OCI-LY7 (cell line): ENCODE data around the gene MLLT10. TPM values are rescaled to one million over a fixed set of nuclear protein-coding genes. Genes with fewer than 3 reads are reported as not detected.

Source experiments
- BruUV-seq: library from RNA; stranded (reverse); fragments of 400-500 nt; replicated peaks from 2 replicates; lab custom pipeline; 2021; lab: Mats Ljungman, UMichigan
- CTCF ChIA-PET: fragments of 300-600 bp; sonication (Branson Sonifier 250); formaldehyde crosslinking; loops from one replicate; lab custom pipeline; 2022; ENCODE audit warnings: antibody characterized with exemption; ENCODE audit not compliant: unreplicated experiment; lab: Charles Lee
- POLR2A ChIA-PET: fragments of 300-600 bp; sonication (Branson Sonifier 250); formaldehyde crosslinking; loops from one replicate; lab custom pipeline; 2022; ENCODE audit warnings: antibody characterized with exemption; lab: Charles Lee
- DNase-seq: peaks from one replicate; pipeline ENCODE4 v3.0.0-alpha.2; 2015; ENCODE audit warnings: low spot score
- H2AFZ ChIP-seq: fragments of 200-600 bp; sonication (generic), shearing (Covaris generic); 2 replicates; pipeline ENCODE4 v1.6.1; 2014; ENCODE audit warnings: mild to moderate bottlenecking, antibody characterized with exemption, low read length, moderate library complexity
- H3K27ac ChIP-seq: fragments of 200-600 bp; sonication (generic); 2 replicates; pipeline ENCODE4 v1.5.1; 2014; ENCODE audit warnings: mixed run types, low read depth, mild to moderate bottlenecking, moderate library complexity, low read length, inconsistent platforms; ENCODE audit not compliant: poor library complexity, severe bottlenecking
- H3K36me3 ChIP-seq: fragments of 200-600 bp; sonication (generic); 2 replicates; pipeline ENCODE4 v1.6.1; 2014; ENCODE audit warnings: mild to moderate bottlenecking, antibody characterized with exemption, low read length, moderate library complexity, mixed read lengths; ENCODE audit not compliant: insufficient read depth
- H3K4me1 ChIP-seq: fragments of 200-600 bp; sonication (generic); 2 replicates; pipeline ENCODE4 v1.5.1; 2014; ENCODE audit warnings: mild to moderate bottlenecking, low read length; ENCODE audit not compliant: insufficient read depth, poor library complexity, severe bottlenecking
- H3K4me2 ChIP-seq: fragments of 200-600 bp; sonication (generic); 2 replicates; pipeline ENCODE4 v1.6.1; 2014; ENCODE audit warnings: mild to moderate bottlenecking, low read length
- H3K4me3 ChIP-seq: fragments of 200-600 bp; sonication (generic); 2 replicates; pipeline ENCODE4 v1.5.1; 2014; ENCODE audit warnings: mild to moderate bottlenecking, low read depth, low read length; ENCODE audit not compliant: poor library complexity, severe bottlenecking
- H3K79me2 ChIP-seq: fragments of 200-600 bp; sonication (generic); 2 replicates; pipeline ENCODE4 v1.6.1; 2016; ENCODE audit warnings: low read depth, mild to moderate bottlenecking, low read length, moderate library complexity, mixed read lengths; ENCODE audit not compliant: insufficient read depth
- H3K9me2 ChIP-seq: fragments of 200-600 bp; sonication (generic); 2 replicates; pipeline ENCODE4 v1.6.1; 2016; ENCODE audit warnings: mild to moderate bottlenecking, low read length, mixed read lengths; ENCODE audit not compliant: insufficient read depth
- H3K9me3 ChIP-seq: fragments of 200-600 bp; sonication (generic); 2 replicates; pipeline ENCODE4 v1.6.1; 2014; ENCODE audit warnings: mild to moderate bottlenecking, mixed run types, low read length, mixed read lengths
- H4K20me1 ChIP-seq: fragments of 200-600 bp; sonication (generic); 2 replicates; pipeline ENCODE4 v1.6.1; 2014; ENCODE audit warnings: mild to moderate bottlenecking, antibody characterized with exemption, low read length, moderate library complexity, mixed read lengths; ENCODE audit not compliant: insufficient read depth
- EZH2phosphoT487 ChIP-seq: fragments of 200-600 bp; sonication (generic); IDR thresholded peaks from 2 replicates; pipeline ENCODE4 v1.6.1; 2018; ENCODE audit warnings: low read depth, borderline replicate concordance, mild to moderate bottlenecking, mixed run types, antibody characterized with exemption, low read length, moderate library complexity, mixed read lengths
- intact Hi-C: fragments of 100-400 bp; cut with micrococcal nuclease; formaldehyde crosslinking; loops from one replicate; pipeline ENCODE4 v1.10.0; 2022; ENCODE audit not compliant: unreplicated experiment
- total RNA-seq, 2 experiments: library from RNA; depleted of rRNA in 1 of 2; stranded (reverse); fragments of >200 nt in 1 of 2; shearing (Covaris generic) in 1 of 2; gene quantifications; 2 replicates each; pipeline ENCODE4 v1.2.3, GENCODE V29; 2014 to 2022
- TF ChIP-seq, protein P1 (sequence below): fragments of 200-600 bp; sonication (generic); conservative IDR thresholded peaks from 2 replicates; pipeline ENCODE4 v1.5.1; 2014; ENCODE audit warnings: mild to moderate bottlenecking, antibody characterized with exemption, low read length, moderate library complexity, mixed read lengths

MLLT10 gene
- total RNA-seq, 2 experiments from 2014 or later = 68.4 to 74.0 TPM

- Histone ChIP-seq H3K4me1 (no peaks in the 10 kb centered on the region), H3K36me3 (no peaks in the 10 kb centered on the region), H3K27ac (no peak overlapping the region), H3K9me2 (no peaks in the 10 kb centered on the region), H3K9me3 (no peaks in the 10 kb centered on the region), H2AFZ (no peak overlapping the region), H3K4me2 (no peak overlapping the region), H3K4me3 (no peak overlapping the region), H3K79me2 (no peaks in the 10 kb centered on the region), H4K20me1 (no peaks in the 10 kb centered on the region)
- no TSS peak for BruUV-seq
- ChIA-PET POLR2A (interaction anchor here (0.6 to 1.1 kb wide), 3 partner anchors 11 to 474 kb away, joined by 4 to 6 read pairs (median 4); no protein-coding TSS in a partner anchor), CTCF (no interaction called here)
- intact Hi-C loops = no loop called here
- TF ChIP-seq, protein P1, sequence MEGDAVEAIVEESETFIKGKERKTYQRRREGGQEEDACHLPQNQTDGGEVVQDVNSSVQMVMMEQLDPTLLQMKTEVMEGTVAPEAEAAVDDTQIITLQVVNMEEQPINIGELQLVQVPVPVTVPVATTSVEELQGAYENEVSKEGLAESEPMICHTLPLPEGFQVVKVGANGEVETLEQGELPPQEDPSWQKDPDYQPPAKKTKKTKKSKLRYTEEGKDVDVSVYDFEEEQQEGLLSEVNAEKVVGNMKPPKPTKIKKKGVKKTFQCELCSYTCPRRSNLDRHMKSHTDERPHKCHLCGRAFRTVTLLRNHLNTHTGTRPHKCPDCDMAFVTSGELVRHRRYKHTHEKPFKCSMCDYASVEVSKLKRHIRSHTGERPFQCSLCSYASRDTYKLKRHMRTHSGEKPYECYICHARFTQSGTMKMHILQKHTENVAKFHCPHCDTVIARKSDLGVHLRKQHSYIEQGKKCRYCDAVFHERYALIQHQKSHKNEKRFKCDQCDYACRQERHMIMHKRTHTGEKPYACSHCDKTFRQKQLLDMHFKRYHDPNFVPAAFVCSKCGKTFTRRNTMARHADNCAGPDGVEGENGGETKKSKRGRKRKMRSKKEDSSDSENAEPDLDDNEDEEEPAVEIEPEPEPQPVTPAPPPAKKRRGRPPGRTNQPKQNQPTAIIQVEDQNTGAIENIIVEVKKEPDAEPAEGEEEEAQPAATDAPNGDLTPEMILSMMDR = no peak
- TF ChIP-seq EZH2phosphoT487 = no peak
- DNase-seq = no peak
Observed at GRCh38 chr10:21769041-21769440, 235.0 kb downstream of the MLLT10 start.

GRCh38 chr10:21771219-21771618, 237.2 kb downstream of the MLLT10 start:
- no peak for TF ChIP-seq EZH2phosphoT487
- TF ChIP-seq, protein P1 = no peak
- Histone ChIP-seq H3K79me2 (no peaks in the 10 kb centered on the region), H3K27ac (no peak overlapping the region), H3K9me2 (0 out of 2 replicates have a peak, but pooled peaks cover 3% of the 10 kb centered on the region), H3K4me3 (no peak overlapping the region), H2AFZ (no peak overlapping the region), H4K20me1 (no peaks in the 10 kb centered on the region), H3K9me3 (no peaks in the 10 kb centered on the region), H3K4me1 (no peaks in the 10 kb centered on the region), H3K36me3 (no peaks in the 10 kb centered on the region), H3K4me2 (no peak overlapping the region)
- POLR2A ChIA-PET = no interaction called here
- CTCF ChIA-PET = no interaction called here
- no TSS peak for BruUV-seq
- no peak for DNase-seq
- intact Hi-C loops = no loop called here

- intact Hi-C loops = no loop called here
- Histone ChIP-seq H3K79me2 (no peaks in the 10 kb centered on the region), H3K4me3 (no peak overlapping the region), H4K20me1 (no peaks in the 10 kb centered on the region), H3K9me3 (no peaks in the 10 kb centered on the region), H3K9me2 (0 out of 2 replicates have a peak, but pooled peaks cover 3% of the 10 kb centered on the region), H3K36me3 (no peaks in the 10 kb centered on the region), H2AFZ (no peak overlapping the region), H3K4me1 (no peaks in the 10 kb centered on the region), H3K27ac (no peak overlapping the region), H3K4me2 (no peak overlapping the region)
- no TSS peak for BruUV-seq
- TF ChIP-seq, protein P1 = no peak
- no peak for DNase-seq
- POLR2A ChIA-PET = interaction anchor here (0.6 kb wide), 1 partner anchor 80 kb away, joined by 6 read pairs; no protein-coding TSS in a partner anchor
- CTCF ChIA-PET = no interaction called here
Observed at GRCh38 chr10:21776883-21777282, 242.9 kb downstream of the MLLT10 start.
